ENCODE measurements around the gene CSRNP3.

CSRNP3 gene

DNA sequence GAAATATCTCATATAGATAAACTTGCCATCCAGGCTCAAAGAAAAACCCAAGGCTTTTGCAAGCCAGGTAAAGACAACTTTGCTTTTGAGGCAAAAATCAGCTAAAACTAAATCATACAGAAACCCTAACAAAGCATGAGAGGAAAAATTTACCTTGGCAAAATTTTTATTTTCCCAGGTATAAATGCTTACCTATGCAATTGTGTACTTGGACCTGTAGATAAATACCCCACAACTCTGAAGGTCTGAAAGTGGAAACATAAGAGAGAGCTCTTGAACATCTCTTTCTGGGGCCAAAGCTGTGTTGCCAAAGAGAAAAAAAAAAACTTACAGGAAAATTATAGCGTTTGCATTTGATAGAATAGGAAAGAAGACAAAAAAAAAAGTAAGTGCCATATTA lies 14.6 kb upstream of the CSRNP3 start:
- TF ChIP-seq Cebpa-rat (IDR thresholded peaks at IDR 0.05): no peak
- no peak overlapping the region for H3K27ac ChIP-seq
- H3K4me2 ChIP-seq: no peak overlapping the region
- H3K36me3 ChIP-seq: no peaks in the 10 kb centered on the region
- H4K20me1 ChIP-seq: no peaks in the 10 kb centered on the region
- H3K4me1 ChIP-seq: peaks cover 0 to 7% (median 0%) of the 10 kb centered on the region in 10 experiments; a peak in 3 of 20 replicates
- H3K27me3 ChIP-seq: no peaks in the 10 kb centered on the region
- H3K9ac ChIP-seq: no peak overlapping the region
- H3K9me3 ChIP-seq (replicated peaks in 1 of 11): peaks cover 0 to 6% (median 0%) of the 10 kb centered on the region in 11 experiments; a peak in 4 of 22 replicates
- H3K4me3 ChIP-seq: no peak overlapping the region

DNA sequence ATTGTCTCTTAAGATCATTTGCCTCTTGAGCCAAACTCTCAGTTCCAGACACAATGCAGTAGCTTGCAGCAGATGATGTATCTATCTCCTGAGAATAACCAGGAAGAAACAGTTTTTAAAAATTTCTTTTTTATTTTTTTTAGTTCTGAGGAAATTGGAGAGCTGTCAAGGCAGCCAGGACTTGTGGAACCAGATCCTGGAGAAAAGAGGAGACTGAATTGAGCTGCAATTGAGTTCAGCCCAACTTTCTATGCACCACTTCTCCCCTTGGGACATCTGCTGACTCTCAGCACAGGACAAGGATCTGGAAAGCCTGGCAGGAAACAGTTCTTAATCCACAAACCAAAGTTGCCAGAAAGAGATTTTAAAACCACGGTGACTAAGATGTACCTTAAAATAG lies 13.5 kb upstream of the CSRNP3 start:
- H3K4me2 ChIP-seq: no peak overlapping the region
- H3K9ac ChIP-seq: no peak overlapping the region
- peaks cover 0 to 6% (median 0%) of the 10 kb centered on the region in 11 experiments; a peak in 4 of 22 replicates for H3K9me3 ChIP-seq (replicated peaks in 1 of 11)
- no peaks in the 10 kb centered on the region for H4K20me1 ChIP-seq
- no peak overlapping the region for H3K4me3 ChIP-seq
- H3K4me1 ChIP-seq: peaks cover 0 to 4% (median 0%) of the 10 kb centered on the region in 10 experiments; a peak in 2 of 20 replicates
- H3K36me3 ChIP-seq: no peaks in the 10 kb centered on the region
- no peak for TF ChIP-seq Cebpa-rat (IDR thresholded peaks at IDR 0.05)
- H3K27me3 ChIP-seq: no peaks in the 10 kb centered on the region
- H3K27ac ChIP-seq: no peak overlapping the region

DNA sequence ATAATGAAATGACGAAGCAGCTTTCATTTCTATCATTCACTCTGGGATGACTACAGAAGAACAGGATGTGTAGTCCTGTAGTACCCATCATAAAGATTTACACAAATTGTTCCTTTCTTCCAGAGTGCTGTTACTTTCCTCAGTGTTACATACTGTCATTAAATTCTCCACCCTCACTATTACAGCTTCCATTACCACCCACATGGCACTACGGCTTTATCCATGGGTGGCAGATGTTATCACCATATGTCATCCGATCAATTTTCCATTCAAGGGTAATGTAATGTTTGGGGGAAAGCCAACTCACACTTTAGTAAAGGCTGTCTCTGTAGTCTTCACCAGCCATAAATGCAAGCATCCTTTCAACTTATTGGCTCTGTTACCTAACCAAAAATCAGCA lies 7.1 kb upstream of the CSRNP3 start:
- Histone ChIP-seq H3K4me2 (no peak overlapping the region), H3K9me3 (replicated peaks in 1 of 11) (no peaks in the 10 kb centered on the region; a peak in 2 of 22 replicates), H3K27me3 (no peaks in the 10 kb centered on the region), H3K9ac (no peak overlapping the region), H3K27ac (no peak overlapping the region), H3K4me1 (no peaks in the 10 kb centered on the region), H4K20me1 (no peaks in the 10 kb centered on the region), H3K4me3 (no peak overlapping the region), H3K36me3 (no peaks in the 10 kb centered on the region)
- no peak for TF ChIP-seq Cebpa-rat (IDR thresholded peaks at IDR 0.05)

DNA sequence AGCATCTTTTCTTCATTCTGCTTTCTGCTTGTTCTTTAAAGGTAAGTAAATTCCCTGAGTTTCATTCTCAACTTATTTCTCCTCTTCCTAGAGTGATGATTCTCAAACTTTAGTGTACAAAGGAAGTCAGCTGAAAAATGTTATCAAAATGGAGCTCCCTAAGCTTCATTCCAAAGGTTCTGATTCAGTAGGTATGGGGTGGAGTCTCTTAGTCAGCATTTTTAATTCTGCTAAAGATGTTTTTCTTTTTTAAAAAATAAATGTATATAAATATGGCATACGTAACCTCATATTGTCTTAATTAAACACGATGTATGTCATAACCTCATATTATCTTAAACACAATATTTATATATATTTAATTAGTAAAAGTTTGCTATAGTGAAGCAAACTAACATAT lies 3.1 kb upstream of the CSRNP3 start:
- no peak for TF ChIP-seq Cebpa-rat (IDR thresholded peaks at IDR 0.05)
- H3K27ac ChIP-seq: no peak overlapping the region

DNA sequence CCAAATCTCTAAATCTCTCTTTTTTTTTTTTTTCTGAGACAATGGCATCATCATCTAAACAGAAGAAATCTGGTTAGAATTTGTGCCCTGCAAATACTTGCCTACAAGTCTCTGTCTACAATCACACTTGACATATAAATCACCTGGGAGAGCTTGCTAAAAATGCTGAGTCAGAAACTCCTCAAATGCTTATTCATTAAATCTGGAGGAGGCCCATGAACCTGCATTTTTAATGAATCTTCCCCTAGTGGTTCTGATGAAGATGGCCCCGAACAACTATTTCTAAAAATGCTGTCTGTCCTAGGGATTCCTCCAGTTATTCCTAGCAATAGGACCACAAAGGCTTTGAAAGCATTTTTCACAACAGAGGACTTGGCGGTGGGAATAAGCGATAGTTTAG lies 1.6 kb upstream of the CSRNP3 start:
- TF ChIP-seq Cebpa-rat (IDR thresholded peaks at IDR 0.05): no peak
- Histone ChIP-seq H3K27ac (no peak overlapping the region), H3K36me3 (no peaks in the 10 kb centered on the region), H3K9me3 (replicated peaks in 1 of 11) (no peaks in the 10 kb centered on the region), H3K27me3 (no peaks in the 10 kb centered on the region), H3K4me1 (0 out of 20 replicates have a peak, but pooled peaks cover 0 to 5% (median 0%) of the 10 kb centered on the region in 10 experiments), H3K4me3 (no peak overlapping the region), H3K4me2 (no peak overlapping the region), H3K9ac (no peak overlapping the region), H4K20me1 (no peaks in the 10 kb centered on the region)

More for the DNA sequence above, 3.1 kb upstream of the CSRNP3 start:
- Histone ChIP-seq H3K27me3 (no peaks in the 10 kb centered on the region), H3K4me3 (no peak overlapping the region), H3K9ac (no peak overlapping the region), H3K4me1 (0 out of 20 replicates have a peak, but pooled peaks cover 0 to under 1% (median 0%) of the 10 kb centered on the region in 10 experiments), H3K9me3 (replicated peaks in 1 of 11) (no peaks in the 10 kb centered on the region), H4K20me1 (no peaks in the 10 kb centered on the region), H3K36me3 (no peaks in the 10 kb centered on the region), H3K4me2 (no peak overlapping the region)

DNA sequence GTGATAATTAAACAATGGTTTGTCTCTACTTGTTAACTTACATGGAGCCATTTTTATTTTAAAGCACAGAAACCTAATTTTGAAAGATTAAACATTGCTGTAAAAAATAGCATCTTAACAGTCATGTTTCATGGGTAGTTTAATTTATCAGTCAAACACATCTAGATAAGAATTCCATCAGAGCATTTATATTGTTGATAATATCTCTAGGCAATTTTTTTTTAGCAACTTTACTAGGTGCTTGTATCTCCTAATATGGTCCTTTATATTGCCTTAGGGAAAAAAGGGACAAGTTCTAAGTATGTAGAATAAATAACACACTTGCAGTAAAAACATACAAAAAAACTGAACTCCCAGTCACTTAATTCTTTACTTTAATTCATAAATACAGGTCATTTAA lies 863 bp downstream of the CSRNP3 start:
- Histone ChIP-seq H3K4me2 (no peak overlapping the region), H3K27ac (no peak overlapping the region), H3K4me3 (no peak overlapping the region), H3K9ac (no peak overlapping the region), H3K36me3 (no peaks in the 10 kb centered on the region), H3K4me1 (0 out of 20 replicates have a peak, but pooled peaks cover 0 to 5% (median 0%) of the 10 kb centered on the region in 10 experiments), H3K27me3 (no peaks in the 10 kb centered on the region), H4K20me1 (no peaks in the 10 kb centered on the region), H3K9me3 (replicated peaks in 1 of 11) (no peaks in the 10 kb centered on the region)
- TF ChIP-seq Cebpa-rat (IDR thresholded peaks at IDR 0.05): no peak

DNA sequence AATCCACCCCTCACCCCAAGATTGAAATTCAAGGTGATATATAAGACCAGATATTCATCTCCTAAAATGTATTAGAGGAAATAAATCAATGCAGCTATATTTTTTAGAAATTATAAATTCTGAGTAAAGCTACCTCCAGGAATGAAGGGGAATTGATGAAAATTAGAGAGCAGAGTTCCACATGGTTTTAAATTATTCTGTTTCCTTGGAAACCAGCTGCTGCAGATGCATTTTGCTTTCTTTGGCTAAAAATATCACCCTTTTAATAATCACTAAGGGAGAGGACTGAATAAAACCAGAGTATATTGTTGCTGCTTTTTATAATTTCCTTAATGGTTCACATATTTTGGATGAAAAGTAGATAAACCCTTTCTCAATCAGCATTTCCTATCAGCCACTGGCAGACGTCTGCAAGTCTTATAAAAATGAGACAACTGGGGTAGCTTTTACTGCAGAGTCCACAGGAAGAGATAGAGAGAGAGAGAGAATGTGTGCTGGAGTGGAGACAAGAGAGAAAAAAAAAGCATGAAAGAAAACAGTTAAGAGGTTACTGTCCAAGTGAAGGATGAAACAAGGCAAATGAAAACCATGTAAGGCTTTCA lies 2.0 kb downstream of the CSRNP3 start:
- Histone ChIP-seq H3K27ac (no peak overlapping the region), H3K27me3 (no peaks in the 10 kb centered on the region), H3K4me1 (0 out of 20 replicates have a peak, but pooled peaks cover 0 to 5% (median 0%) of the 10 kb centered on the region in 10 experiments), H3K36me3 (no peaks in the 10 kb centered on the region), H3K9me3 (replicated peaks in 1 of 11) (no peaks in the 10 kb centered on the region), H3K9ac (no peak overlapping the region), H3K4me3 (no peak overlapping the region), H3K4me2 (no peak overlapping the region), H4K20me1 (no peaks in the 10 kb centered on the region)
- TF ChIP-seq Cebpa-rat (IDR thresholded peaks at IDR 0.05): no peak

DNA sequence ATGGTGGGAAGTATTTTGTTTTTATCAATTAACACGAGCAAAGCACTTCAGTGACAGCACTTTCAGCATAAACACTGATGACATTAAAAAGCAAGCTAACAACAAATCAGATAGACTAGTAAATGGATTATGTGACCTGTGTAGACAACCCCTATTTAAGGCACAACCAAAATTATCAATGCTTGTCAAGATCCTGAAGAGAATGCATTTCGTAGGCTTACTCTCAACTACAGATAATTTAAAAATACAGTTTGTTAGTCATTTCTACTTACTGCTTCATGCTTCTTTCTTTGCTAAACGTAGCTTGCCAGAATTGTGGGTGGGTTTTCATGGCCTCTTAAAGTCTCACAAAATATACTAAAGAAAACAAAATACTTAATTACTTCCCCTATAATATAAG lies 3.4 kb downstream of the CSRNP3 start:
- no peaks in the 10 kb centered on the region for H3K27me3 ChIP-seq
- H4K20me1 ChIP-seq: no peaks in the 10 kb centered on the region
- no peak overlapping the region for H3K27ac ChIP-seq
- no peak overlapping the region for H3K9ac ChIP-seq
- 0 out of 20 replicates have a peak, but pooled peaks cover 0 to 5% (median 0%) of the 10 kb centered on the region in 10 experiments for H3K4me1 ChIP-seq
- no peaks in the 10 kb centered on the region for H3K9me3 ChIP-seq (replicated peaks in 1 of 11)
- no peaks in the 10 kb centered on the region for H3K36me3 ChIP-seq
- TF ChIP-seq Cebpa-rat (IDR thresholded peaks at IDR 0.05): no peak
- no peak overlapping the region for H3K4me3 ChIP-seq
- no peak overlapping the region for H3K4me2 ChIP-seq

DNA sequence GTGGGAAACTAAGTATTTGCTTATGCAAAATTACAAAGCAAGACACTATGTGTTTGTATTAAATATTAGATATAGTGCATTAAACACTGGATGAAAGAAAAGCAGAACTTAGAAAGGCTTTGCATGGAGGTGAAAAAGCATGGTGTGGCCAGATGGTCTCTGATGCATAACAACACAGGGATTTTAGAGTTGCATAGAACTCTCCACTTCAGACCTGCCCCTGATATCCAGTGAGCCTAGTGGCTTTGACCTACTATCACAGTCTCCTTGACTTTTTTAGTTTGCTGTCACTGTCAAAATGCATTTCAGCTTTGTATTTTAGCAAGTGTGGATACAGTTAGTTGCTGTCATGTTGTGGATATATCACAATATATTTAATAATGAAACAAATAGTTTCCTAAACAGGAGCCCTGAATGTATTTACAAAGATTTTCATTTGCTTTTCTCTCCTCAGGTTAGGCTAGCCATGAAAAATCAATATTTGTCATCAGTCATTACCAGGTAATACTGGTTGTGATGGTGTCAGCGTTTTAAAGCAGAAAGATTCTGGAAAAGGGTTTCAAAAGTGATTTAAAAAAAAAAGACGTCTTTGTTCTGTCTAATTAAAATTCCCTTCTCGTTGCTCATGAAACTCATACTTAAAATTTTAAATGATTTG lies 5.2 kb downstream of the CSRNP3 start:
- H3K27ac ChIP-seq: no peak overlapping the region
- no peaks in the 10 kb centered on the region for H3K36me3 ChIP-seq
- H3K9me3 ChIP-seq (replicated peaks in 1 of 11): no peaks in the 10 kb centered on the region
- no peaks in the 10 kb centered on the region for H3K27me3 ChIP-seq
- no peak overlapping the region for H3K4me3 ChIP-seq
- TF ChIP-seq Cebpa-rat (IDR thresholded peaks at IDR 0.05): no peak
- no peaks in the 10 kb centered on the region for H4K20me1 ChIP-seq
- no peak overlapping the region for H3K9ac ChIP-seq
- H3K4me2 ChIP-seq: no peak overlapping the region
- H3K4me1 ChIP-seq: 0 out of 20 replicates have a peak, but pooled peaks cover 0 to 5% (median 0%) of the 10 kb centered on the region in 10 experiments
